GM21390 (cell line): Measurements from ENCODE around the gene PACRG.
A peak's percentile ranks its signal among the peaks of the same experiment; 100 is the strongest.

Experiments
- ATAC-seq: cut with Tn5 transposase; IDR thresholded peaks from one replicate; pipeline ENCODE4 v1.9.1; 2021; ENCODE audit not compliant: unreplicated experiment

Gene PACRG

GRCh38 chr6:163342571-163343539, 615.1 kb downstream of the PACRG start:
- ATAC-seq = no peak

- no peak for ATAC-seq
Measured at GRCh38 chr6:163343609-163344008, 615.8 kb downstream of the PACRG start.

GRCh38 chr6:163344411-163344810, 616.6 kb downstream of the PACRG start:
- no peak for ATAC-seq

DNA sequence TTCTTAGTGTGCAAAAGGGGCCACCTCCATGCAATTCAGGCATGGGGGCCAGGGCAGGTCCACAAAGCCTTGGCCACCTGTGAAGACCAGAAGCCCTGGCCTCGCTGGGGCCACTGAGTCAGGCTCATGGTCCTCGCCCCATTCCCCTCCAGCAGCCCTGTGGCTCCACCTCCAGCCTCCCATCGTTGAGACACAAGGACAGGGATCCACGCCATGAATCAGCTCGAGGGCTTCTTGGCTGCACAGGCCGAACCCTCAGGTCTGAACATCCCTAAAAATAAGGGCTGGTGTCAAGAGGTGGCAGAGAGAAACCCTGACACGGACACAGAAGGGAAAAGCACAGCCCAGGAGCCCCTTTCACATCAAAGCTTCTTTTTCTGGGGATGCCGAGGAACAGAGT, 618.2 kb downstream of the PACRG start:
- no peak for ATAC-seq

GRCh38 chr6:163346497-163346961, 618.8 kb downstream of the PACRG start:
- ATAC-seq = no peak

DNA sequence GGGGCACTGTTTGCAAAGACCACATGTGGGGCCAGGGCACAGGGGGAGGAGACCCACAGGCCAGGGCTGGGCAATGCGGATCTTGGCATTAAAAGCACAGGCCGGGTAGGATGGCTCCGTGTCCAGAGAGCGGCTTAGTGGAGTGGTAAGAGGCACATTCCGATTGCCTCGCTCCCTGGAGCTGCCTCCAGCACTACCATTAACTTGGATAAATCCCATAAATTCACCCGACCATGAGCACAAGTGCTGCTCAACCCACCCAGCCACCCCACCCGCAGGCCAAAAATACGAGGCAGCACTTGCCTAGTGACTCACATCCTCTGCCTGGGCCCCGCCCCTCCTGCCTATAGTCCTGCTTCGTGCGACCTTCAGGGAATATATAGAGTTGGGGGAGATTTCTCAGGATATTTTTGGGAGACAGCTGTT, 619.3 kb downstream of the PACRG start:
- no peak for ATAC-seq

DNA sequence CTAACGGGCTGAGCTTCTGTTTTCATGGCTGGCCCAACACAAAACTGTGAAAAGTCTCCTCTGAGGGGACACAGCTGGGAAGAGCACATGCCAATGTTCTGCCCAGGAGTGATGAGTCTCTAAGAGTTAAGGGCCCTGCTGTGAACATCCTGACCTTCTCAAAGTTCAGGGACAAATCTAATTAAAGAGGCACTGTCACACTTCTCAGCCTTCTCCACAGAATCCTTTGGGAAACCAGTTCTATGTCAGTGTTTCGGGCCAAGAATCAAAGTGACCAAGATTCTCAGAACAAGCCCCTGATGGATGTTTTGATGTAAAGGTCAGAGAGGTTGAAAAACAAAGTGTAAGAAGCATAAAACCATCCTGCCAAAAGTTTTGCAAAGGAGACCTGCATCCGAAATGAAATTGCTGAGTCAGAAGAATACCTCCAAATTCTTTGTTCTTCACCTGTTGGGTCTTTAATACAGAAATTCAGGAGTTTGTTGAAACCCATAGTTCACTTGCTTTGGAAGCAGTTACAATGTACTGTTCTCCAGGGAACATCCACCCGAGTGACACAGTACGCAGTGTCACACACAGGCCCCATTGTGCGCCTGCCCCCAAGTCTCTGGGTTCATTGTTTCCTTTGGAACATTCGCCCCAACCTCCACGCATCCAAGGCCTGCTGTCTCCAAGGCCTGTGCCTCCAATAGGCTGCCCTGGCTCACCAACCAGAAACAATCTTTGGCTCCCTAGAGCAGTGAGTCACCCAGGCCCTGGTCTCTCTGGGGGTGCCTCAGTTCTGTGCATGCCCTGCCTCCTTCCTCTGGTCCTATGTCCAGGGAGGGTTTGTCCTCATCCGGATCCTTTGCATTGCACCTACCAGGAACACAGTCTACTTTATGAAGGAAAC, 621.3 kb downstream of the PACRG start:
- no peak for ATAC-seq

DNA sequence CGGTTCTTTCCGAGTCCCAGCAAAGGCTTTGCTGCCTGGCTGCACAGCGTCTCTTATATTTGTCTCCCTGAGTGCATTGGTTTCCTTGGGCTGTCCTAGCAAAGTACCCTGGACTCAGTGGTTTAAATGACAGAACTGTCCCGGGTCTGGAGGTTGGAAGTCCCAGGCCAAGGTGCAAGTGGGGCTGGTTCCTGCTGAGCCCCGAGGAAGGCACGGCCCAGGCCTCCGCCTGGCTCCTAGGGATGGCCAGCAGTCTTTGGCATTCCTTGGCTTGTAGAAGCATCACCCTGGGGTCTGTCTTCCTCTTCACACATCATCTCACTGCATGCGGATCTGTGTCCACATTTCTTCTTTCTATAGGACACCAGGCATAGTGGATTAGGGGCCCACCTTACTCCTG, 621.9 kb downstream of the PACRG start:
- ATAC-seq = no peak

- ATAC-seq = no peak
Measured at GRCh38 chr6:163351013-163351412, 623.2 kb downstream of the PACRG start.

- ATAC-seq = no peak
Measured at GRCh38 chr6:163352011-163352685, 624.4 kb downstream of the PACRG start.

DNA sequence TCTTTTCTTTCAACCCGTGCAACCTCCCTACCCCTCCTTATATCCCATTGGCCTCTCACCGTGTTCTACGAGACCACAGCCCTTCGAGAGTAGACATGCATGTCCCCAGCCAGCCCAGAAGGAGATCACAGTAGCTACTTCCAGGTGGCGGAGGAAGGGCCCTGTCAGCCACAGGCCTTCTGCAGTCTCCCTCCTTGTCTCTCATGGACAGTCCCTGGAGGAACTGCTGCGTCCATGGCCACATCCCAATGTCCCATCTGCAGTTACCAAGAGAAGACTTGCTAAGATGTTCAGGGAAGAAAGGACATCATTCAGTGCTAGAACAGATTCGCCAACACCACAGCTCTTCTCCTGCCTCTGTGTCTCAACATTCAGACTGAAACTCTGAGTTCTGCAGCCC, 625.2 kb downstream of the PACRG start:
- ATAC-seq = no peak

GRCh38 chr6:163354085-163354484, 626.3 kb downstream of the PACRG start:
- ATAC-seq = no peak

DNA sequence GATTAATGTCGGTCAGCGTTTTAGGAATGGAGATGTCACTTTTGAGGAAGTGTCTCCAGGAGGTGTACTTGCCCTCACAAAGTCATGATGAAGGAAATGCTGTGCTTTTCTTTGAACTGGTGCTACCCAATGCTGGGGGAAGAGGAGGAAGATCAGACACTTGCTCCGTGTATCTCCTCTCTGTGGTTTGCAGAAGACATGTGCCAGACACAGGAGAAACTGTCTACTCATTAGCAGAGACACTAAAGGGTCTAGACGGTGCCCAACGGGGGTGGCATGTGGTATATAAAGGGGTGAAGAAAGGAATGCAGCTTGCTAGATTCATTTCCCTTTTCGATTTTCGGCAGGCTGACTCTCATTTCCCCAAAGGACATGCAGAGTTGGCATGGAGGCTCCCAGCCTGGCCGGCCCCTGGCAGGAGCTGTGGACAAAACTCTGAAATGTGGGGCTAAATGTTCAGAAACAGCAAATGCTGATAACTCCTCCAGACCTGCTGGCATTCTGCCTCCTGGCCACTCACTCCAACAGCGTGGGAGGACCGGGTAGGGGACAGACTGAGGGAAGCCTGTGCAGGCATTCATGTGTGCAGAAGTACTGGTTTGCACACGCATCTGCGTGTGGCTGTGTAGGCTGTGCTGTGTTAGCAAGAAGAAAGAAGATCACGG, 627.1 kb downstream of the PACRG start:
- peak; percentile 67 for ATAC-seq

- peak; percentile 22 for ATAC-seq
Measured at GRCh38 chr6:163355426-163355991, 627.7 kb downstream of the PACRG start.

GRCh38 chr6:163356324-163356723, 628.5 kb downstream of the PACRG start:
- no peak for ATAC-seq

- no peak for ATAC-seq
Measured at GRCh38 chr6:163356743-163357142, 629.0 kb downstream of the PACRG start.

DNA sequence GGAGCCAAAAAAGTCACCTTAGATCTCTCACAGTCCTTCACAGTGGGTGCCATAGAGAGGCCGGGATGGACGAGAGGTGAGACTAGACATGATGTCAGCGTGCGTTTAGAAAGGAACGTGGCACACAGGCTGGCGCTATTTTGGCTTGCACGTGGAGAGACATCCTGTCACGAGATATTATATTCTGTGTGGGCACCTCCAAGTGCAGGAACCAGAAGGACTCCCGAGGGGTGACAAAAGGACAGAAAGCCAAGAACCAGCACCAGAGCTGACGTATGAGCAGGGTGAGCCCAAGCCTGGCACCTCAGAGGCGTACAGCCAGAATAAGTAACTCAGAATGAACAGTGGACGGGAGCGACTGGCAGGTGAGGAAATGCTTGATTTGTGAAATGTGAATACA, 636.9 kb downstream of the PACRG start:
- no peak for ATAC-seq
